ENCODE results near the gene TTN.

DNA sequence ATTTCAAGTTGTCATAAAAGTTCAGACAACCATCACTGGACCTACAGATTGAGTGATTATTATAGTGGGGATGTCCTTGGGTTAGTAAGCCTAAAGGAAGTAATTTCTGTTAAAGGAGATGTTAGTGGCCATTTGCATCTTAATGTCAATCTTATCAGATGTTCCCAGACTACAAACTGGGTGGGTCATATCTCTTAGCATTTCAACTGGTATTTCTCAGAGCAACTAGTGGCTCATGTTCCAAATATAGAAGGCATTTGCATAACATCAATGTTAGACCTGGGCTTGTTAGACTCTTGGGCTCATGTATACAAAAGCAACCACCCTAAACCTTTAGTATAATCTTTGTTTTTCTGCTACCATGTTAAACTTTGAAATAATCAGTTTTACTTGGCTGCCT lies 309.1 kb downstream of the TTN start:
- TF ChIP-seq, protein P1, sequence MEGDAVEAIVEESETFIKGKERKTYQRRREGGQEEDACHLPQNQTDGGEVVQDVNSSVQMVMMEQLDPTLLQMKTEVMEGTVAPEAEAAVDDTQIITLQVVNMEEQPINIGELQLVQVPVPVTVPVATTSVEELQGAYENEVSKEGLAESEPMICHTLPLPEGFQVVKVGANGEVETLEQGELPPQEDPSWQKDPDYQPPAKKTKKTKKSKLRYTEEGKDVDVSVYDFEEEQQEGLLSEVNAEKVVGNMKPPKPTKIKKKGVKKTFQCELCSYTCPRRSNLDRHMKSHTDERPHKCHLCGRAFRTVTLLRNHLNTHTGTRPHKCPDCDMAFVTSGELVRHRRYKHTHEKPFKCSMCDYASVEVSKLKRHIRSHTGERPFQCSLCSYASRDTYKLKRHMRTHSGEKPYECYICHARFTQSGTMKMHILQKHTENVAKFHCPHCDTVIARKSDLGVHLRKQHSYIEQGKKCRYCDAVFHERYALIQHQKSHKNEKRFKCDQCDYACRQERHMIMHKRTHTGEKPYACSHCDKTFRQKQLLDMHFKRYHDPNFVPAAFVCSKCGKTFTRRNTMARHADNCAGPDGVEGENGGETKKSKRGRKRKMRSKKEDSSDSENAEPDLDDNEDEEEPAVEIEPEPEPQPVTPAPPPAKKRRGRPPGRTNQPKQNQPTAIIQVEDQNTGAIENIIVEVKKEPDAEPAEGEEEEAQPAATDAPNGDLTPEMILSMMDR (IDR thresholded peaks at IDR 0.05) = no peak
- no peak for TF ChIP-seq EP300 (IDR thresholded peaks at IDR 0.05)

Data from suprapubic skin (tissue), 3 donors.